NCI-H82 treated with DMSO at 0.1 percent for 48 hours (cell line): ENCODE measurements around the gene KCNN3.

Source experiments
- DNase-seq: peaks from one replicate; lab custom pipeline; 2025; ENCODE audit not compliant: unreplicated experiment; lab: John Stamatoyannopoulos, UW

KCNN3 gene

DNA sequence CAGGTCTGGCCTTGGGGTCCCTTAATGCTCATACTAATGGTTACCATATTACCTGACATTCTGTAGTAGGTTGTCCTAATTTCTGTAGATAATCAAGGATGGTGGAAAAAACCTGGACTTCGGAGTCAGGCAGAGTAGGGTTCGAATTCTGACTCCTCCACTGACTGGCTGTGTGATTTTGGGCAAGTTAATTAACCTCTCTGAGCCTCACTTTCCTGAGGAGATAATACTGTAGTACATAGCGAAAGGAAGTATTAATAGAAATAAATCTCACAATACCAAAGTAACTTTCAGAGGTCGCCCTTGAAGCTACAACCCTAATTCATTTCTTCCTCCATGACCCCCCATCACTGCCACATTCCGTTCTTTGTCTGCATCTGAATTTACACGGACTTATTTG is 72.9 kb downstream of the KCNN3 start:
- no peak for DNase-seq

DNA sequence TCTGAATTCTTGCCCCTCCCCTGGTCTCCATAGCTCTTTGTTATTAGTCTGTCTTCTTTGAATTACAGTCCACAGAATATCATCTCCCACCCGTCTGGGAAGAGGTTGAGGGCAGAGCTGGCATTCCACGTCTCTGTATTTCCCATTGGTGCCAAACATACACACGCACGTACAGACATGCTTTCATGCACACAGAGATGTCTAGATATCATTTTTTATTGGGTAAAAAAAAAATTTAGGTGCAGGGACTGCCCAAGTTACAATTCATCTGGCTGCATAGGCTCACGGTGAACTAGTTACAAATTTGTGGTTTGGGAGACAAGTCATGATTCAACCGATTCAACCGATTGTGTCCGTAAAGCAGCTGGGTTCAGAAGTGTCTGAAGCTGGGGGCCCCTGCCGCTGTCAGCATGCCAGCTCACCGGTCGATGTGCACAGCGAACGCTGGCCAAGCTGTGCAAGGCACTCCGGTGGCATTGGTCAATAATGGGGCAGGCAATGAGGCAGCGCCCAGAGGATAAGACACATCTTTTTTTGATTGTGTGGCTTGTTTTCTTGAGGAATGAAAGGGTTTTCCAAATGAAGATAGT is 73.7 kb downstream of the KCNN3 start:
- DNase-seq = no peak

DNA sequence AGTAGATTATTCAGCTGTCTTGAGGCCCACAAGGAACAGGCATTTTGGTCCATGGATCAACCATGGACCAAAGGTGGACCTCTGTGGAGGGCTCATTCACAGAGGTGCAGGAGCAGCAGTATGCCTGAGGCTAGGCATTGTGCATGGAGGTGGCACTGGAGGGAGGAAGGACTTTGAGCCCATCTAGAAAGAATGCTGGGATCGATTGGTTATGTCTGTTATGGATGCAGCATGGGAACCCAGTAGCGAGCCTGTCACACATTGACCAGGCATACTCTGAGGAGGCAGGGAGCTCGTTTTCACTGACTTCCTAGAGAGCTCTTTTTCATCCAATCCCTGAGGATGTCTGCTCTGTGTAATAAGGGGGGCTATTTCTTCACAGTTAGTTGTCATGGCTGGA is 75.5 kb downstream of the KCNN3 start:
- no peak for DNase-seq

DNA sequence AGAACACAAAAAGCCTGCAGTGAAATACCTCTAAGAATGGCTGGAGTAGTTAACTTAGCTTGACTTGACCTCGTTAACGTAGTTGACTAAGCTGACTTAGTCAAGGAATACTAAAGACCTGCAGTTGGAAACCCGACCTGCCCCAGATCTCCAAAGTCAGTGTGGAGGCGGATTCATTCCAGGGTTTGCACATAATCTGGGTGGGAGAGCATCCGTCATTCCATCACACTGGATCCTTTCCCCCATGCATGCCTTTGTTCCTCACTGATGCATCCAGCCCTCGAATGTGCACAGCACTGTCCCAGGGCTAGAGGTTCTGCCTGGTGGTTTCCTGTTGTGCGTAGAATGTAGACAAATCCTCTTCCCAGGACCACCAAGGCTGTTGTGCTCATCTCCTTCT is 76.4 kb downstream of the KCNN3 start:
- no peak for DNase-seq

DNA sequence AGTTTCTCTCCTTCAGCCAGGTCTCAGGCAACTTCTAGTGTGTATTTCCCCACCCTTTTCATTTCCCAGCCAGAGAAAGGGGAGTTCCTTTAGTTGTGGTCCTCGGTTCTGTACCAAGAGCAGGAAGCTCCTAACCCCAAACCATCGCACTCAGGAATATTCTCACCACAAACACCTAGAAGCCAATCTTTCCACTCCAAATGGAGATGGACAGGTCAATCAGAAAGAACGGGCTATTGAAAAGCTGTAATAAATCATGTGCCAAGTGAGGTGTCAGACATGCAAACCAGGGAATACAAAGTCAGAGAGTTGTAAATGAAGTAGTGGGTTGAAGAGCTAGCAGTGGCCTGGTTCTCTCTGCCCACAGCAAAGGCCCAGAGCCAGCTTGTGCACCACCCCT is 77.2 kb downstream of the KCNN3 start:
- DNase-seq = no peak

DNA sequence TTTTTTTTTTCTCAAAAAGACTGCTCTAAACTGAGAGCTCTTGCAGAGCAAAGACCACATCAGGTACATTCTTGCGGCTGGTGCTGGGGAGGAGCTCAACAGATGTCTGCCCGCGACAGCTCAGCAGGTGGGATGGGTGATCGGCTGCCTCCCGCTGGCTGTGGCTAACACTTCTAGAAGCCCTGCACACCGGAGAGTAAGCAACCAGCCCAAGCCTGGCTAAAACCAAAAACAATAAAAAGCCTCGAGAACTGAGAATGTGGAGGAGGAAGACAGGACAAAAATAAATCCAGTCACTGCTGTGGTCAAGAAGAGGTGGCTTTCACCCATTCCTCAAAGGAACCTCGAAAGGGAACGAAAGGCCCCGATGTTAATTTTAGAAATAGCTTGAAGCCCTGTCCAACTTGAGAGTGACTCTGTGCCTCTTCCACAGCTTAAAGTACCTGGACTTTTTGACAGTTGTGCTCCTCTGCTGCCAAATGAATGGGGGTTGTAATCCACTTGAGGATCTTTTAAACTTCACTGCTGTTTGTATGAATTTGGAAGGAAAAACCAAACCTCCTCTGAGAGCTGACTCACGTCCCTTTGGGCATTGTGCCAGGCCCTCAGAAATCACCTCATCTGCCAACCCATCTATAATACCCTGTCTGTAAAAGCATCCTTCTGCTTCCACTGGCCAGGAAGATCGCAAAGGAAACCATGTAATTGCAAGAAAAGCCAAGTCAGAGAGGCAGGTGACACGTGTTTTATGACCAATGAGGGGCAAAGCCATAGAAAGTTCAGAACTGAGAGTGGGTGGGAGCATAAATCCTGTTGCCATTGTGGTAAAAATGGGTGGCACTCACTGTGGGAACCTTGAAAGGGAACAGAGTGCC is 78.6 kb downstream of the KCNN3 start:
- no peak for DNase-seq

DNA sequence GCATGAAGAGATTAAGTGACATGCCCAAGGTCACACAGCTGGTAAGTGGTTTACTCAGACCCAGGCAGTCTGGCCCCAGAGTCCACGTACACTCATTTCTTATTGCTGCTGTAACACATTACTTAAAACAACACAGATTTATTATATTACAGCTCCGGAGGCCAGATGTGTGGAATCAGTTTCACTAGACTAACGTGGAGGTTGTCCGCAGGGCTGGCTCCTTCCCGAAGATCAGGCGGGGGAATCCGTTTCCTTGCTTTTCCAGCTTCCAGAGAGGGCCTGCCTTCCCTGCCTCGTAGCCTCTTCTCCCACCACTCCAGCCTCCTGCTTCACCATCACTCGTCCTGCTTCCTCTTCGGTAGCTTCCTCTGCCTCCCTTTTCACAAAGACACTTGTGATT is 81.2 kb downstream of the KCNN3 start:
- DNase-seq = no peak

GRCh38 chr1:154788110-154788870 is 81.8 kb downstream of the KCNN3 start:
- no peak for DNase-seq

GRCh38 chr1:154786804-154787570 is 83.1 kb downstream of the KCNN3 start:
- no peak for DNase-seq

DNA sequence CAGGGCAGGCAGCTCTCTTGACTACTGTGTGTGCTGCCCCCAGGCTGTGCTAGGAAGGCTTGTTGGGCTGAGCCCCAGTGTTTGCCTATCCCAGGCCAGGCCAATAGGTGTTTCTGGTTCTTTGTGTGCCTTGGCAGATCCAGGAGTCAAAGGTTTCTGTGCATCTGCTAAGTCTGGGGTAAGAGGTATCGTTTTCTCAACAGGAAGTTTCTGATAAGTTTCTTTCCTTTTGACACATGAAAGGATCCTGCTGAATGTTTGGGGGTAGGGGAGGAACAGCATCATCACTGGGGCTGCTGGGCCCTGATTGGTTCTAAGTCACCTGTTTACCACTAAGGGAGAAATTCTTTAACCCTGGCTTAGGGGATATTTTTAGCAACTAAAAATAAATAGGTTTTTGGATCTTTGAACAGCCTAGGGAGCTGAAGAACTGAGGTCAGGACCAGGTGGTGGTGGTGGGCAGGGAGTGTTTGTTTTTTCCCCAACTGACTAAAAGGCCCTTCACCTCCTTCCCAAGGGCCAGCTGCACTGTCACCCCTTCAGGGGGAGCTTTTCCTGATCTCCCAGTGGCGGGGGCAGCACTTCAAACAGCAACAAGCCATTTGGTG is 85.1 kb downstream of the KCNN3 start:
- DNase-seq = no peak

GRCh38 chr1:154784416-154784815 is 85.7 kb downstream of the KCNN3 start:
- no peak for DNase-seq

GRCh38 chr1:154783976-154784375 is 86.1 kb downstream of the KCNN3 start:
- no peak for DNase-seq

- DNase-seq = no peak
Observed at GRCh38 chr1:154780541-154780940, 89.5 kb downstream of the KCNN3 start.

GRCh38 chr1:154779551-154780189 is 90.4 kb downstream of the KCNN3 start:
- DNase-seq = no peak

DNA sequence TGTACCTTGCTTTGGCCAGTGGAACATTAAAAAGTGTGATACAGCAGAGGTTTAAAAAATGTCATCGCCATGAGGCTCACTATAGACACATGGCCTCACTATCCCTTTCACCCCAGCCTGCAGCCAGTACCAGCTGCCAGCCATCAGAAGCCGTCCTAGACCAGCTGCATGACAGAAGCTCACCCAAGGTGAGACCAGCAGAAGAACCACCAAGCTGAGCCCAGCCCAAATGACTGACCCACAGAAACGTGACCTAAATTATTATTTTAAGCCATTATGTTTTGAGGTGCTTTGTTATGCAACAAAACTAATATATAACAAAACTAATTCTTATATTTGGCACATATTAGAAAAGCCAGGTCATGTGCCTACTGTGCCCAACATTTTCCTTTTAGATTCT is 91.1 kb downstream of the KCNN3 start:
- no peak for DNase-seq

DNA sequence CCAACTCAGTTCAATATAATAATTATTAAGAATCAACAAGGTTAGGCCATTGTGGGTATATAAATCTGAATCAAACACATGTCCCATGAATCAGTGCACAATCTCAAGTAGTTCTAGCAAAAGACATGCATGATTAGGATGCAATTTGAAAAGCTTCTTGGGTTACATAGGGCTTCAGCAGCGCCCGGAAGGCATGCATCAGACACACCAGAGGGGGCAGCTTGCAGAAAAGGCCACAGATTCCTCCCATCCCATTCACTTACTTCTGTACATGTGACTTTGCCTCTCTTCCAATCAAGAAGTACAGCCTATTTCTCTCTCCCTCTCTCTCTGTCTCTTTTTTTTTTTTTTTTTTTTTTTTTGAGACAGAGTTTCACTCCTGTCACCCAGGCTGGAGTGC is 91.8 kb downstream of the KCNN3 start:
- no peak for DNase-seq

GRCh38 chr1:154777781-154778180 is 92.3 kb downstream of the KCNN3 start:
- no peak for DNase-seq

DNA sequence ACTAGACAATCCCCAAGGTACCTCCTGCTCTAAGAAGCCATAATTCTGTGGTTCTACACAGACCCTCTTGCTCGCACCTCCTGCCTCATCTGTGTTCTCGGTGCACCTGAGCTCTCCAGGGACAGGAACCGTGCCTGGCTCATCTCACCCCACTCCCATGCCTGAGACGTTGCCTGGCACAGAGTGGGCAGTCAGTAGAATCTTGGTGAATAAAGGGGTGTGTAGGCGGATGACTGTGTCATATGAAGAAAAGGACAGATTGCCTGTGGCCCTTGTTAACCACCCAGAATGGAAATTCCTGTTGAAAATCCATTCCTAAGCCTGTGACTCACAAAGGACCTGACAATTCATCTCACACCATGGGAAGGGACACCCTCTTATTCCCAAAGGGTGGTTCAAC is 92.9 kb downstream of the KCNN3 start:
- no peak for DNase-seq

DNA sequence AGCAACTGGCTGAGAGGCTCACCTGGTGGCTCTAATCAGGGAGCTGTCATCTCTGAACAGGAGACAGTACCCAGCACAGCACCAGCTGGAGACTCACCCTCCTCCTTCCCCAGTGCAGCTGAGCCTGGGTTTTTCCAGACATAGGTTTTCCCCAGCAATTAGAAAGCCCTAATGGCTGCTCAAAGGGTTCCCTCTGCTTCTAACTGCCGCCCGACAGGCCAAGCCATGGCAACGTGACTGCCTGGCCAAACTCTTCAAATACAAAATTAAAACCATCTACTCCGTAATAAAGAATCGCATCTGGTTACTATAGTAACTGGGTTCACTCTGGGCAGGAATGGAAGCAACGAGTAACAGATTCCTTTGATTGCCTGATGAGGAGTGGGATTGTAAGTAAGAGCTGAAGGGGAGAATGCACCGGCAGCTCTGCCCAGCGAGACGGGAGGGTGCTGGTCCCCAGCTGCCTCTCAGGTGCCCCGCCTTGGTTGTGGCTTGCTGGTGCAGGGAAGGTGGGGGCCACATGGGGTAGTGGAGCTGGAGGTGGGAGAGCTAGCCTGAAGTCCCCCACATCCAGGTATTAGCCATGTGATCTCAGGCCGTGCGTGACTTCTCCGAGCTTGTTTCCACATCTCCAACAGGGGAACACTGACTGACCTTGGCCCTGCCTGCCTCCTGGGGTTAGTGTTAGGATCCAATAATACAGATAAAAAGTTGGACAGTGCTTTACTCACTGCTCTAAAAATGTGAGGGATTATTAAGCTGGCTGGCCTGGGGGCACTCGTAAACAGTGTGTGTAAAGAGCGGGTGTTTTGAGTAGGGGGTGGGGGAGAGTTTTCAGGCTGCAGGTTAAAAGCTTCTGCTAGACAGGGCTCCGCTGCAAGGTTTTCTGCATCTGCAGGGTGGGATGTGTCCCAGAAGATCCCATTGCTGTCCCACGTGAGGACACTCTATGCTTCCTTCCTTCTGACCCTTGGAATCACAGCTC is 94.2 kb downstream of the KCNN3 start:
- no peak for DNase-seq
